HG03097 (cell line): ENCODE data around the gene ERCC1.

ENCODE experiments used
- ATAC-seq: cut with Tn5 transposase; IDR thresholded peaks from one replicate; pipeline ENCODE4 v1.9.1; 2021; ENCODE audit not compliant: unreplicated experiment, low FRiP score

ERCC1 gene

DNA sequence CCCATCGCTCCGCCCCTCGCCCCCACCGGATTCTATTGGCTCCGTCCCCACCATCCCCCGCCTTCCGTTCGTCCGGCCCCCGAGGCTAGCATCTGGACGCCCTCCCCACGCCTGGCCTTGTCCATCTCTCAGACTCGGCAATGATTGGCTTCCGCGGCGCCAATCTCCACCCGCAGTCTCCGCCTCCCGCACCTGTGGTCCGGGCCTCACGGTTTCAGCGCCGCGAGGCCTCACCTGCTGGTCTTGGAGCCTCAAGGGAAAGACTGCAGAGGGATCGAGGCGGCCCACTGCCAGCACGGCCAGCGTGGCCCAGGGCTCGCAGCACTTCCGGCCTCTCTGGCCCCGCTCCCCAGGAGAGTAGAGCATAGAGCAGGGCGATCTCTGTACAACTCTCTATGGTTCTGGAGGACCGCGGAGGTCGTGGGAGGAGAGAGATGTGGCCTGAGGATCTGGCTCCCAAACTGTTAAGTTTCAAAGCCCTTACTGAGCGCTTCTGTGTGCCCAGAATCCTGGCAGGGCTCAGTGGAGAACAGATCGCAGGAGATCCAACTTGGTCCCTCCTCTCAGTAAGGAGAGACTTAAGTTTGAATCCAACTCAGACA is at the start of gene ERCC1:
TSS of gene ERCC1 (minus strand) at position 329 of the 602 bp plus-strand sequence. CDS start 543 bp downstream, outside the sequence.
- peak; percentile 59 for ATAC-seq

- ATAC-seq: no peak
Observed at GRCh38 chr19:45473367-45473681, 49.6 kb upstream of the ERCC1 start.

DNA sequence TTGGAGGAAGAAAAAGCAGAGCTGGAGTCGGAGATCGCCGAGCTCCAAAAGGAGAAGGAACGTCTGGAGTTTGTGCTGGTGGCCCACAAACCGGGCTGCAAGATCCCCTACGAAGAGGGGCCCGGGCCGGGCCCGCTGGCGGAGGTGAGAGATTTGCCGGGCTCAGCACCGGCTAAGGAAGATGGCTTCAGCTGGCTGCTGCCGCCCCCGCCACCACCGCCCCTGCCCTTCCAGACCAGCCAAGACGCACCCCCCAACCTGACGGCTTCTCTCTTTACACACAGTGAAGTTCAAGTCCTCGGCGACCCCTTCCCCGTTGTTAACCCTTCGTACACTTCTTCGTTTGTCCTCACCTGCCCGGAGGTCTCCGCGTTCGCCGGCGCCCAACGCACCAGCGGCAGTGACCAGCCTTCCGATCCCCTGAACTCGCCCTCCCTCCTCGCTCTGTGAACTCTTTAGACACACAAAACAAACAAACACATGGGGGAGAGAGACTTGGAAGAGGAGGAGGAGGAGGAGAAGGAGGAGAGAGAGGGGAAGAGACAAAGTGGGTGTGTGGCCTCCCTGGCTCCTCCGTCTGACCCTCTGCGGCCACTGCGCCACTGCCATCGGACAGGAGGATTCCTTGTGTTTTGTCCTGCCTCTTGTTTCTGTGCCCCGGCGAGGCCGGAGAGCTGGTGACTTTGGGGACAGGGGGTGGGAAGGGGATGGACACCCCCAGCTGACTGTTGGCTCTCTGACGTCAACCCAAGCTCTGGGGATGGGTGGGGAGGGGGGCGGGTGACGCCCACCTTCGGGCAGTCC is 49.0 kb upstream of the ERCC1 start:
- no peak for ATAC-seq

DNA sequence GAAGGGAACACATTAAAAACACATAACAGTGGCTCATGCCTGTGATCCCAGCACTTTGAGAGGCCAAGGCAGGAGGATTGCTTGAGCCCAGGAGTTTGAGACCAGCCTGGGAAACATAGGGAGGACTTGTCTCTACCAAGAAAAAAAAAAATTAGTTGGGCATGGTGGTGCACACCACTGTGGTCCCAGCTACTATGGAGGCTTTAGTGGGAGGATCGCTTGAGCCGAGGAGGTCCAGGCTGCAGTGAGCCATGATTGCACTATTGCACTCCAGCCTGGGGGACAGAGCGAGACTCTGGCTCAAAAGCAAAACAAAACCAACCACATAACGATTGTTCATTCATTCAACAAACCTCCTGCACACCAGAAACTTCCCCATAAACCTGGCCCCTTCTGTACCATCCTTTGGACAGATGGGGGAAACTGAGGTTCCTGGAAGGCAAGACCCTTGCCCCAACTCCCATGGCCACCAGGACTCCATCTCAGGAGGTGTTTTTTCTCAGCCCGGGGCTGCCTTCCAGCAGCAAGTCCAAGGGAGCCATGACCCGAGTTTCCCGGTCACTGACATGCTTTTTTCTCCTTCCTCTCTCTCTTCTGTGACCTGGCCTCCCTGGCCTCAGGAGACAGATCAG is 48.3 kb upstream of the ERCC1 start:
- ATAC-seq: no peak

DNA sequence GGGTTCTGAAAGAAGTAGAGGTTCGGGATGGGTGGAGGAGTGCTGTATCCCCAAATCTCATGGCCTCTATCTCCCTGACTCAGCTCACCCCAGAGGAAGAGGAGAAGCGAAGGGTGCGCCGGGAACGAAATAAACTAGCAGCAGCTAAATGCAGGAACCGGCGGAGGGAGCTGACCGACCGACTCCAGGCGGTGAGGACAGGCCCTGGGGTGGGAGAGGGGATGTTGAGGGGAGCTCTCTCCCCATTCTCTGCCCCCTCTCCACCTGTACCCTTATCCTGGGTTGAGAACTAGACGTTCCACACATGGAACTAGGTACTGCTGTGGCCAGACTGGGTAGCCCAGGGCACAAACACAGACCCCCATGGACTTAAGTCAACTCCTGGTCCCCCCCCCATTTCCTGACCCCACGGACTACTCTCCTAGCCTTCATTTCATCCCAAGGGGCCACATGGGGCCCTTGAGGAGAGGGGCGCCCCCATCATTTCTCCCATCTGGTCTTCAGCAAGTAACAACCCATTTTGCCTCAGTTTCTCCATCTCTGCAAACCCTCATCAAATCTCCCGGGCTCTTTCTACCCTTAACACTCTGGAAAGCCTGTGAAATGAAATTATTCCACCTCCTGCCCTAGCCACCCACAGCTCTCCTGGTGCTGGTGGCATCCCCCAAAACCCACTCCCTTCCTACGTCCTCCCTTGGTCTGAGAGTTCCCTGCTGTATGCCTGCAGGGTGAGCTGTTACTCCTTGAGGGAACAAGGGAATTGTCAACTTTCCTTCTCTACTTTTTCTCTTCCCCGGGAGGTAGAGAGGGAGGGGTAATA is 47.6 kb upstream of the ERCC1 start:
- no peak for ATAC-seq

- no peak for ATAC-seq
Observed at GRCh38 chr19:45470762-45471081, 47.0 kb upstream of the ERCC1 start.

GRCh38 chr19:45469945-45470761 is 46.4 kb upstream of the ERCC1 start:
- ATAC-seq: no peak

- peak; percentile 57 for ATAC-seq
Observed at GRCh38 chr19:45469132-45469944, 45.6 kb upstream of the ERCC1 start.

- ATAC-seq: no peak
Observed at GRCh38 chr19:45468803-45469131, 45.0 kb upstream of the ERCC1 start.

- ATAC-seq: no peak
Observed at GRCh38 chr19:45468159-45468651, 44.5 kb upstream of the ERCC1 start.

DNA sequence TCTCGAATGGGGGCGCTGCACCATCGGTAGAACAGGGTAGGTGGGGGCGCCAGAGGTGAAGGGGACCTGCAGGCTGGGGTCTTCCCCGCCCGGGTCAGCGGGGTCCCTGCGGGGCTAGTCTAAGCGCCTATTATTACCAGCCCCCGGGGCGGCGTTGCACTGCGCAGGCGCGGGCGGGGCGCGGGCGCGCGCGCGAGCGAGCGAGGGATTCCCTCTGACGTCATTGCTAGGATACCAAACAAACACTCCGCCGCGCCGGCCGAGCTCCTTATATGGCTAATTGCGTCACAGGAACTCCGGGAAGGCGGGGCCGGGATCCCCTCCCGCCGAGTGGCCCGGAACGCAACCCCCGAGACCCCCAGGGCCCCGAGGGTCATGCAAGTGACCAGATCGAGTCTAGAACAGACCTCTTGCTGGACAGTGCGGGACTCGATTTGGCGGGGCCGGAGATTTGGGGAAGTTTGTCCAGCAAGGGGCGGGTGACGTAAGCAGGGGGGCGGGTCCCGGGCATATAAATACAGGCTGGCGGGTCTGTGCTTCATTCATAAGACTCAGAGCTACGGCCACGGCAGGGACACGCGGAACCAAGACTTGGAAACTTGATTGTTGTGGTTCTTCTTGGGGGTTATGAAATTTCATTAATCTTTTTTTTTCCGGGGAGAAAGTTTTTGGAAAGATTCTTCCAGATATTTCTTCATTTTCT is 43.9 kb upstream of the ERCC1 start, which contains the start of gene FOSB:
TSS of gene FOSB (plus strand) at position 541 of the 703 bp plus-strand sequence. CDS start 591 bp downstream, outside the sequence.
- peak; percentile 45 for ATAC-seq

GRCh38 chr19:45467115-45467455 is 43.4 kb upstream of the ERCC1 start:
- no peak for ATAC-seq

GRCh38 chr19:45464852-45465441 is 41.2 kb upstream of the ERCC1 start:
- no peak for ATAC-seq

- ATAC-seq: no peak
Observed at GRCh38 chr19:45464274-45464673, 40.6 kb upstream of the ERCC1 start.

DNA sequence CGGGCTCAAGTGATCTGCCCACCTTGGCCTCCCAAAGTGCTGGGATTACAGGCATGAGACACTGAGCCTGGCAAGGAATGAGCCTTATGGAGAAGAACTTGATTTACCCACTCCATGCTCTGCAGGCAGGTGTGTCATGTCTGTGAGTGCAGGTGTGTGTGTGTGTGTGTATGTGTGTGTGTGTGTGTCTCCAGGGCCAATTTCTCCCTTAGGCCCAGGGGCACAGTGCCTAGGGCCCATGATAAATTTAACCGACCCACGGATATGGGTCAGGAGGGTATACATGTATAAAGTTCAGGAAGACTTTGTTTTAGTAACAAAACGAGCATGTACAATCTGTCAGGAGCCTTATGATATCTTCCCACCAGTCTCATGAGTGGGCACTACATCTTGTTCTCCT is 39.5 kb upstream of the ERCC1 start:
- ATAC-seq: no peak

- ATAC-seq: no peak
Observed at GRCh38 chr19:45462174-45462573, 38.5 kb upstream of the ERCC1 start.

- no peak for ATAC-seq
Observed at GRCh38 chr19:45460807-45461347, 37.2 kb upstream of the ERCC1 start.

DNA sequence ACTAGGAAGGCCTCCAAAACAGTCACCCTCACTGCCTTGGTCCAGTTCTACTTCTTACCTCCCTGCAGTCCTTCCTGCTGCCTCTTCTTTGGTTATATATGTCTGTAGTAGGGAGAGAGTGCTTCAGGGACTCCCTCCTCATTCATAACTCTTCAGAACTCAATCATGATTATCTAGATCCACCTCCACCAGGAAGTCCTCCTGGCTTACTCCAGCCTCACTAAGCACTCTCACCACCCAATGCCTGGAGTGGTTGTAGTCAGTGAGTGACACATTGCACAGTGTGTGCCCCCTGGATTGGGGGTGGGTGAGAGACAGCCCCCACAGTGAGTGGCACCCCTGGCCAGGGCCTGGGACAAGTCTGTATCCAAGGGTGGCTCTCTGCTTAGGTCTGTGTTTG is 34.1 kb upstream of the ERCC1 start:
- no peak for ATAC-seq
